Stimulated activated CD8-positive, alpha-beta memory T cell treated with anti-CD3 and anti-CD28 coated beads, Interleukin-2, amount 100 ng/mL, for 1 hour (primary cell): ENCODE results near the gene APOBEC3G.
A peak's percentile ranks its signal among the peaks of the same experiment; 100 is the strongest.

Experiments used
- DNase-seq, 2 donors: peaks; one replicate each; pipeline ENCODE4 v3.0.0-alpha.2; 2020; ENCODE audit warnings: low read depth in 2 of 2

The APOBEC3G gene

GRCh38 chr22:39090426-39091064, 13.5 kb downstream of the APOBEC3G start:
- DNase-seq = peak; percentile 70 to 77

GRCh38 chr22:39091126-39092081, 14.3 kb downstream of the APOBEC3G start:
- no peak for DNase-seq

GRCh38 chr22:39092111-39092862, 15.2 kb downstream of the APOBEC3G start:
- DNase-seq = no peak

GRCh38 chr22:39094717-39095389, 17.8 kb downstream of the APOBEC3G start:
- DNase-seq = no peak

GRCh38 chr22:39095971-39096370, 18.9 kb downstream of the APOBEC3G start:
- DNase-seq = no peak

GRCh38 chr22:39097098-39098020, 20.3 kb downstream of the APOBEC3G start, which contains the start of gene APOBEC3H:
Gene APOBEC3H (plus strand): TSS chr22:39097244. CDS start chr22:39100279, 3,035 bp downstream.
- DNase-seq = no peak

GRCh38 chr22:39098026-39098425, 21.0 kb downstream of the APOBEC3G start:
- no peak for DNase-seq

DNA sequence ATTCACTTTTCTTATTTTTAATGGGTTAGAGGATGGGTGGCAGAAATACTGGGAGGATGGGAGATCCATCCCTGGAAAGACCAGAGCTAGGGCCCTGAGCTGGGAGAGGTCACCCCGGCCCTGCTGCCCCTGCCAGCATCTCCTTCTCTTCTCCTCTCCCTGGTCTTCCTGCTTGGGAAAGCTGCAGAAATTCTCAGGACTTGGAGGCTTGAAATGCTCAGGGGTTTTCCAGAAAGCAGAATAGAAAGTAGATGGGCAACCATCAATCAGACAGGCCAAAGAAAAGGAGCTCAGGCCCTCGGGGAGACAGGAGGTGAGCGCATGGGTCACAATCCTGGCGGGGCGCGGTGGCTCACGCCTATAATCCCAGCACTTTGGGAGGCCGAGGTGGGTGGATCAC, 21.5 kb downstream of the APOBEC3G start:
- no peak for DNase-seq

GRCh38 chr22:39101226-39101625, 24.2 kb downstream of the APOBEC3G start:
- DNase-seq = no peak

DNA sequence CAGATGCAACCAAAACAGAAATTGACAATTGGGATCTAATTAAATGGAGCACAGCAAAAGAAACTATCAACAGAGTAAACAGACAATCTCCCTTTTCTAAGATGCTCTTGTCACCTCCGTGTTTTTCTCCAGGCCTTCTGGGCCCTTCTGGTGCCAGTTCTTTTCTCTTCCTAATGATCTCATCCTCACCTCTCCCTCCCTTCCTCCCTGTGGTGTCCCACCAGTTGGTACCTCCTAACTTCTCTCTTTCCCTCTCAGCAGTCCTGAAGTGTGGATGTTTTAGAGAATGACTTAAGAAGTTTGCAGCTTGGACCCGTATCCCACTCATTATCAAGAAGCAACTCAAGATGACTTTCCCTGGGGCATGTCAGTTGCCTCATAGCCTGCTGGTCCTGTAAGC, 26.4 kb downstream of the APOBEC3G start:
- no peak for DNase-seq

GRCh38 chr22:39106326-39106725, 29.3 kb downstream of the APOBEC3G start:
- no peak for DNase-seq

- DNase-seq = no peak
Measured at GRCh38 chr22:39108487-39108886, 31.4 kb downstream of the APOBEC3G start.

DNA sequence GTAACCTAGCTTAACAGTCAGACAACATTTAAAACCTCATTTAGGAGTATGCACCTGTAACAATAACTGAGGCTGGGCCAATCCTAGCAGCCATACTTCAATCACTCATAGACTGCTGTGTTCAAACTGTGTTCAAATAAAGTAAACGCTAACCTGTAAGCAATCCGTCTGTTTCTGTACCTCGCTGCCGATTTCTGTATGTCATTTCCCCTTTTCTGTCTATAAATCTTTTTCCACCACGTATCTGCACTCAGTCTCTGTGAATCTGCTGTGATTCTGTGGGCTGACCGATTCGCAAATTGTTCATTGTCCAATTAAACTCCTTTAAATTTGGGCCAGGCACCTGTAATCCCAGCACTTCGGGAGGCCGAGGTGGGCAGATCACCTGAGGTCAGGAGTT, 32.3 kb downstream of the APOBEC3G start:
- DNase-seq = no peak

DNA sequence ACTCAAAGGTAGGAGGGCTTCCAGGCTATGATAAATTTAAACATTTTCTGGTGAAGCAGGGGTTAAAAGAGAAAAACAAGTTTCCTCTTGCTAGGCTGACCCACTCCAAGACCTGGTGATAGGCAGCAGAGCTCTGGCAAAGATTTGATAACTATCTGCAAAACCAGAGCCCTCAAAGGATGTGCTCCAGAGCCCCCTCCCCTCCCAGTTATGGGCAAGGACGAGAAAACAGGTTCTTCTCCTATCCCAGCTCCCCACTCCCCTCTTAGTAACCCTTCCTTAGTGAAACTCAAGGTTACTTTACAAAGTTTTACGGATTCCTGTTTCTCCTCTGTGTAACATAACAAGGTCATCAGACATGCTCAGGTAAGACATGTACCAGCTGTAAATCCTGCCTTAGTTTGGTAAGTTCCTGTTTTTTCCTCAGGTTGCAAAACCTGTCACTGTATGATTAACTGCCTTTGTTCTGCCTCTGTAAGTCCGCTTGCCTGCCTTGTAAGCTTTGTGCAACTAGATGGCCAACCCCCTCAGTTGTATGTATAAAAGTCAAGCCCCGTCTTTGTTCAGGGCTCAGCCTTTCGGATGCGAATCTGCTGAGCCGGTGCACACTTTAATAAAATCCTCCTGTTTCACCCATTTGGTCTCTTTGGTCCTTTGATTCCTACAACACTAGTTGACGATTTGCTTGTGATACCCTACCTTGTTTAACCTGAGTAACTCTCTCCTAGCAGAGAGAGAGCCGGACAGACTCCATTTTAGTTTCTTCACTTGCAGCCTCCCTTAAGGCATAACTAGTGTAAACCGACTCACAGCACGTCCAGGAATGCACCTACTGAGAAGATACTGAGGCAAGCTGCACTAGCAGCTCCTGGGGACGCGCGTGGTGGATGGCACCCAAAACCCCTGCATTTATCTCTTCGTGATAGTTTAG, 33.8 kb downstream of the APOBEC3G start:
- no peak for DNase-seq

GRCh38 chr22:39114112-39114511, 37.0 kb downstream of the APOBEC3G start:
- DNase-seq = no peak

- DNase-seq = no peak
Measured at GRCh38 chr22:39115570-39115969, 38.5 kb downstream of the APOBEC3G start.

- DNase-seq = no peak
Measured at GRCh38 chr22:39115977-39116621, 39.0 kb downstream of the APOBEC3G start.

DNA sequence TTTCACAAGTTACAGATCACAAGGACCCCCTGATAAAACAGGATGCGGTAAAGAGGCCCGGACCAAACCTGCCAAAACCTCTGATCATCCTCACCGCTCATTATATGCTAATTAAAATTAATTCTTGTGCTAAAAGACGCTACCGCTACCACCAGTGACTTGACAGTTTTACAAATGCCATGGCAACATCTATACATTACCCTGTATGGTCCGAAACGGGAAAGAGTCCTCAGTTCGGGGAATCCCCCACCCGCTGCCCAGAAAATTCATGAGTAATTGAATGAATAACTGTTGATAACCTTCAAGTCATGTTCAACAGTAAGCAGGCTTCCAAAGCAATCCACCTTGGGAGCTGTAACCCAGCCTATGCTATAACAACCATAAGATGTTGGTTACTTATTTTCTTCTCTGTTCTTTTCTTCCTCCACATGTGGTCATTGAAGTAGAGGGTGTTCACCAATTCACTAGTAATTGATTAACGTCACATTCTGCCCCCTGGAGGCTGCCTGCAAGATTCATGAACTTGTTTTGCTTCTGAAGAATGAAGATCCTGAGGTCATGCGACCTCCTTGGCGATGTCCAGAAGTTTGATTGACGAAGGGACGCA, 40.6 kb downstream of the APOBEC3G start:
- peak; percentile 33 to 54 for DNase-seq
